A549 (cell line): ENCODE measurements around the gene NTM.

ENCODE experiments used
- CTCF ChIP-seq: fragments of >200 bp; sonication (Bioruptor Twin); formaldehyde crosslinking; IDR thresholded peaks from 3 replicates; pipeline ENCODE4 v1.5.1; 2016
- EP300 ChIP-seq, 2 experiments: fragments of >200 bp; sonication (Bioruptor Twin); formaldehyde crosslinking; IDR thresholded peaks; 2 replicates in 1 of 2; 3 replicates in 1 of 2; pipeline ENCODE4 v1.6.1; 2016 to 2017
- RAD21 ChIP-seq, 2 experiments: fragments of >200 bp in 1 of 2; sonication (Bioruptor Twin) in 1 of 2; formaldehyde crosslinking in 1 of 2; IDR thresholded peaks in 1 of 2; conservative IDR thresholded peaks in 1 of 2; 2 replicates in 1 of 2; 3 replicates in 1 of 2; pipeline ENCODE4 v1.6.1; 2012 to 2018; ENCODE audit warnings: inconsistent platforms in 1 of 2
- USF2 ChIP-seq: fragments of 450-650 bp; IDR thresholded peaks from 2 replicates; pipeline ENCODE4 v1.6.1; 2014; ENCODE audit warnings: antibody characterized with exemption
- ZFP36 ChIP-seq: fragments of 450-650 bp; IDR thresholded peaks from 2 replicates; pipeline ENCODE4 v1.6.1; 2014; ENCODE audit warnings: borderline replicate concordance; ENCODE audit not compliant: partially characterized antibody

GRCh38 chr11:132116516-132116915 lies 746.1 kb downstream of the NTM start:
- TF ChIP-seq RAD21 (conservative IDR thresholded peaks at IDR 0.05 in 1 of 2, IDR thresholded peaks at IDR 0.05 in 1 of 2) (no peak), EP300 (IDR thresholded peaks at IDR 0.05) (no peak), CTCF (no peak), ZFP36 (no peak), USF2 (no peak)
